Activated CD8-positive, alpha-beta memory T cell treated with anti-CD3 and anti-CD28 coated beads, Interleukin-2, amount 50 U/mL, for 24 hours (primary cell): ENCODE measurements around the gene MADD.
"Not testable (repeated sequence)": the region's sequence is repeated elsewhere in the genome, so short reads cannot be mapped to it uniquely, and the experiment has no call there.

Experiments
- DNase-seq: peaks from one replicate; pipeline ENCODE4 v3.0.0-alpha.2; 2020; ENCODE audit errors: extremely low read depth

Gene MADD

GRCh38 chr11:47318166-47318565 lies 48.2 kb downstream of the MADD start:
- DNase-seq, result no peak

DNA sequence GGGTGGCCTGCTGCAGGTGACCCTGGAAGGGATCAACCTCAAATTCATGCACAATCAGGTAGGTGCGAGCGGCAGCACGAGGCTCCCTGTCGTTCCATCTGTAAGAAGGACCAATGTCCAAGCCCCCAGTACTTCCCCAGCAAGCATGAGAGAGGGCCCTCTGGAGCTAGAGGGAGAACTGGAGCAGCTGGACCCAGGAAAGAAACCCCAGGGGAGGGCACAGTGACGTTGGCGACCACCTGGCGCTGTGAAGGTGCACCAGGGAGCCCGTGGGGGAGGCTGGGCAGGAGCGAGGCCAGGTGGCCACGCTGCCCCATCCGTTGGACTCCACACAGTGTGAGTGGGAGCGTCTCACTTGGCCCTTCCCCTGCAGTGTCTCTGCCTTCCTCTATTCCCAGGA lies 54.6 kb downstream of the MADD start:
- no peak for DNase-seq

DNA sequence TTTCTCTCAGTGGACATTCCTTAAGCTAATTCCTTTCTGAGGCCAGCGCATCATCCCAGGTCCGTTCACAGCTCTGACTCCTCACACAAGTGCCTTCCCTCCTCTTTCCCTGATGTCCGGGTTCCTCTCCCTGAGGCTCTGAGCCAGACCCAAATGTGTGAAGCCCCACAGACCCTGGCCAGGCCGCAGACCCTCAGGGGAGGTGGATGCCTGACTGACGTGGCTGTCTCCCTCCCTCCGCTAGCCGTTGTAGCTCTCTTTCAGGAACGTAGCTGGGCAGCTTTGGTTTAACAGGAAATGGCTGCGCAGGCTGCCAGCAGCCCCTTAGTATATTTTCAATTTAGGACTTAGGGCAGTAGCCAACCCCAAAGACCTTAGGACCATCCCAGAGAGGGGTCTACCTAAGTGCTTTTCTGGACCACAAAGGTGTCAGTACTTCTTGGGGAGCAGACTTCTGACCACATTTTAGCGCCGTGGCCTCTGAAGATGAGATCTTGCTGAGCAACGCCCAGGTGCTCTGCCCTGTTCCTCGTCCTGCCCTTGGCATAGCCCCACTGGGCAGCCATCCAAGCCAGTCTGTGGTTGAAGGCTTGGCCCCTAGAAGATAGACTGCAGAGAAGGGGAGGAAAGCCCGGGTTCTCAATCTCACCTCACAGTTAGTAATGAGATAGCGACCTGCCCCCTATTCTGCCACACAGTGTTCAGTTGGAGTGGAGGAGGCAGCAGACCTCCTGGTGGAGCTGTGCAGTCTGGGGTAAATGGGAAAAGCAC lies 55.5 kb downstream of the MADD start:
- DNase-seq, result no peak

DNA sequence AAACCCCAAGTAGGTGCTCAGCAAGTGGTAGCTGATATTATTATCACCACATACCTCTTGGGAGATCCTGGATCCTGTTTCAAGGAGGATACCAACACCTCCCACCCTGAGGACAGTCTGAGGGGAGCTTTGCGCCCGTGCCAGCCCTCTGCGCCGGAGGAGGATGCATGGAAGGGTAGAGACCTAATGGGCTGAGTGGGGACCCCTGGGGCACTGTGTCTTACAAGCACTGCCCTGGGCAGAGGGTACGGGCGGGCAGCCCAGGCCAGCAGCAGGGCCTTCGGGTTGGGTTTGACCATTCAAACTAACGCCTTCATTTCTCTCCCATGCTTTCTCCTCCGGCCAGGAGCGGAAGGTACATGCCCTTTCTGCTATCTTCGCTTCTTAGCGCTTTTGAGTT lies 56.3 kb downstream of the MADD start:
- no peak for DNase-seq

DNA sequence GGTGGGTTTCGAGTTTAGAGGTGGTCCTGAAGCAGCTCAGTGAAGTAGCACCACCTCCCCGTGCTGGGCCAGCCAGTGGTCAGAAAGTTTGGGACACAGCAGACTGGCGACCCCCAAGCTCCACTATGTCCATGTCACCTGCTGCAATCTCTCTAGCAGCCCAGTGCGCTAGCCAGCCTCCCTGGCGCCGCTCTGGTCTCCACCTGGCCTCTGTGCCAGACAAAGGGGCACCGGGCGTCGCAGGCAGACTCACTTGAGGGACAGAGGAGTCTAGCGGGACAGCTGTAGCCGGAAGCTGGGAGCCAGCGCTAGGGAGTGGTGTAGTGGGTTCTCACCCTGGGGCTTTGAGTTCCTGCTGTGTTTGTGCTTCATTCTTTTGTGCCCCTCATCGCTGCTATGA lies 57.1 kb downstream of the MADD start:
- no peak for DNase-seq

GRCh38 chr11:47327949-47328348 lies 58.0 kb downstream of the MADD start:
- DNase-seq, result no peak

- no peak for DNase-seq
Measured at GRCh38 chr11:47328449-47329390, 58.8 kb downstream of the MADD start.

DNA sequence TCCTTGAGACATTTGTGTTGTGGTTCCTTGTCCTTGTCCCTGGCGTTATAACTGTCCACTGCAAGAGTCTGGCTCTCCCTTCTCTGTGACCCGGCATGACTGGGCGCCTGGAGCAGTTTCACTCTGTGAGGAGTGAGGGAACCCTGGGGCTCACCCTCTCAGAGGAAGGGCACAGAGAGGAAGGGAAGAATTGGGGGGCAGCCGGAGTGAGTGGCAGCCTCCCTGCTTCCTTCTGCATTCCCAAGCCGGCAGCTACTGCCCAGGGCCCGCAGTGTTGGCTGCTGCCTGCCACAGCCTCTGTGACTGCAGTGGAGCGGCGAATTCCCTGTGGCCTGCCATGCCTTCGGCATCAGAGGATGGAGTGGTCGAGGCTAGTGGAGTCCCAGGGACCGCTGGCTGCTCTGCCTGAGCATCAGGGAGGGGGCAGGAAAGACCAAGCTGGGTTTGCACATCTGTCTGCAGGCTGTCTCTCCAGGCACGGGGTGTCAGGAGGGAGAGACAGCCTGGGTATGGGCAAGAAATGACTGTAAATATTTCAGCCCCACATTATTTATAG lies 59.6 kb downstream of the MADD start:
- no peak for DNase-seq

GRCh38 chr11:47329987-47330931 lies 60.3 kb downstream of the MADD start:
- DNase-seq, result no peak

DNA sequence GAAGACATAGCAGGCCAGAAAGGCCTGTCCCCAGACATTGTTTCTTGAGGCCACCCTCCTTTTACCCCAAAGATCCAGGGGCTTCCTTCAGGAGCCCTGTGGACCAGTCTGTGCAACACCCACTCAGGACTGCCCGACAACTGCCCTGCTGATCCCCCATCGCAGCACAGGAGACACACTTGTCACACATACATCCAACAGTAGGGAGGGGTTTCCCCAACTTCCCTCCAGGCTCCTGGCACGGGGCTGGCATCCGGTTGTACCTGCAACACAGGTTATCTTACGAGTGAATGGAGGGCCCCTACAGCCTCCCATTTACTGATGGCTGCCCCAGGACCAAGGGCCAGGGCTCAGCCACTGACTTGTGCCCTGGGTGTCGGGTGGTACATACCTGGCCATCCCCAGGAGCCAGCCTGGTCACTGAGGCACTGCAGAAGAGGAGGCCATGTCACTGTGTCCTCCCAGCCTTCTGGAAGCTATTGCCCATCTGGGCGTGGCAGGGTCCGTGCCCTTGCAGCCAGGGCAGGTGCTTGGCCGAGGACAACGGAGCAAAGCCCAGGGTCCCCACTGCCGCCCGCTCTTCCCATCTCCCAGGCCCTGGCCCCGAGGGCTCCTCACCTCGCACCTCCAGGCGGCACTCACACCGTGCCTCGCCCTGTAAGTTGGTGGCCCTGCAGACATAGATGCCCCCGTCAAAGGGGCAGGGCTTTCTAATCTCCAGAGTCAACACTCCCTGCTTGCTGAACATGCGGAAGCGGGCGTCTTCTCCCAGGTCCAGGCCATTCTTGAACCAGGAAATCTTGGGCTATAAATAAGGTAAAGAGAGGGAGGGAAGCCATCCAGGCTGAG lies 61.7 kb downstream of the MADD start:
- no peak for DNase-seq

GRCh38 chr11:47332303-47332711 lies 62.4 kb downstream of the MADD start:
- DNase-seq, result no peak

DNA sequence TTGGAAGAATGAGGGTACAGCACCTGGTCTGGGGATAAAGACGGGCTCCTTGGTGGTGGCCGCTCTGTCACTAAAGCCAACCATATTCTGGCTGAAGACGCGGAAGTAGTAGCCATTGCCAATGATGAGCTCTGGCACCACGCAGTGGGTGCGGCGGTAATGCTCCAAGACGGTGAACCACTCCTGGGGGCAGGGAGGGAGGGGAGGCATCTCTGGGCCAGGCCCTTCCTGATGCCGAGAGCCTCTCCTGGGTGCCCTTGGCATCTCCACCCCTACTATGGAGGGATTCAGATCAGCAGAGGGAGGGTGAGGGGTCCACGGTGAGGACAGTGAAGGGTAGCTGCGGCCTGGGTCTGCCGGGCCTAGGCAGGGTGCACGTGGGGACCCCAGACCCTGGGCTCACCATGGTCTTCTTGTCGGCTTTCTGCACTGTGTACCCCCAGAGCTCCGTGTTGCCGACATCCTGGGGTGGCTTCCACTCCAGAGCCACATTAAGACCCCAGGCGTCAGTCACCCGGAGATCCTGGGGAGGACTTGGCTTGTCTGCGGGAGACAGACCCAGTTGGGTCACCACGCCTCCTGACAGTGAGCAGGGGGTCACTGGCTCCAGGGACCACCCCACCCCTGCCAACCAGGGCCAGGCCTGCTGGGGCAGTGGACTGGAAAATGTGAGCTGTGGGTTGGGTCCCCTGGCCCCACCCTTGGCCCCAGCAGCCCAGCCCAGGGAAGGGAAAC lies 63.0 kb downstream of the MADD start:
- no peak for DNase-seq

DNA sequence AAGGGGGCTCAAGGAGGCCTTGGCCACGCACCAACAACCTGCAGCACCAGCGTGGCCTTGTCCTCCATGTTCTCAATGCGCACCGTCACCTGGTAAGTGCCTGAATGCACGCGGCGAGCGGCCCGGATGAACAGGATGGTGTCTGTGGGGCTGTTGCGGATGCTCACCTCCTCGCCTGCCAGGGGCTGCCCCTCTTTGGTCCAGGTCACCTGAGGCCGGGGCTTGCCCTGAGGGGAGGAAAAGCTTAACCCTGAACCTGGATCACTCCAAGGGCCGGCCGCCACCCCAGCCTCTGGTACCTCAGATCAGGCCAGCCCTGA lies 63.6 kb downstream of the MADD start:
- DNase-seq, result no peak

- DNase-seq, result no peak
Measured at GRCh38 chr11:47333886-47334443, 64.0 kb downstream of the MADD start.

GRCh38 chr11:47334699-47335411 lies 64.9 kb downstream of the MADD start:
- DNase-seq, result not testable (repeated sequence)

- no peak for DNase-seq
Measured at GRCh38 chr11:47335733-47336132, 65.8 kb downstream of the MADD start.

DNA sequence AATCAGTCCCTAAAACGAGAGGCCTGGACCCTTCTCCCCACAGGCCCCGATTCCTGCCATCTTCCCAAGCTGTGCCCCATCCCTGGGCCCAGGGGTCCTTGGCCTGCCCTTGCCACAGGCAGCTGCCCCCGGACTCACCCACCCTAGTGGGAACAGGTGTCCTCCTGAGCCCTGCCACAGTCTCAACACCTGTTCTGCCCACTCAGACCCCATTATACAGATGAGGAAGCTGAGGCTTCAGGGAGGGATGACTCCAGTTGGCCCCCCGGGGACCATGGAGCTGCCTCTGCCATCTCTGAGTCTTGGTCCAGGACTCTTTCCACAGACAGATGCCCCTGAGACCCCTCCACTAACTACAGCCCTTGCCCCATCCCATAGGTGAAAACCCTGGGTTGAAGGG lies 66.7 kb downstream of the MADD start:
- no peak for DNase-seq

GRCh38 chr11:47337229-47337924 lies 67.4 kb downstream of the MADD start:
- DNase-seq, result no peak
